ENCODE data around the gene MYO7B. TPM values are rescaled to one million over a fixed set of nuclear protein-coding genes. Genes with fewer than 3 reads are reported as not detected.
"Not testable (repeated sequence)": the region's sequence is repeated elsewhere in the genome, so short reads cannot be mapped to it uniquely, and the experiment has no call there.

Gene MYO7B
- total RNA-seq, 2 experiments from 2014 or later = 3.3 TPM; not detected in 1

GRCh38 chr2:127520424-127520823 lies 15.1 kb upstream of the MYO7B start:
- no TSS peak for BruUV-seq (replicated peaks)
- Histone ChIP-seq H3K9me3 (ENCODE audit: low read length) (no peaks in the 10 kb centered on the region), H3K9me2 (ENCODE audit: insufficient read depth, low read length) (no peaks in the 10 kb centered on the region), H3K36me3 (ENCODE audit: insufficient read depth, low read length) (peaks cover 89% of the 10 kb centered on the region), H3K4me2 (ENCODE audit: low read length) (no peak overlapping the region), H3K4me3 (ENCODE audit: low read depth, low read length, poor library complexity, severe bottlenecking) (no peak overlapping the region), H3K4me1 (ENCODE audit: insufficient read depth, low read length, poor library complexity, severe bottlenecking) (peaks cover 11% of the 10 kb centered on the region), H3K27ac (ENCODE audit: low read depth, low read length, poor library complexity, severe bottlenecking) (no peak overlapping the region), H2AFZ (ENCODE audit: low read length) (no peak overlapping the region), H4K20me1 (ENCODE audit: insufficient read depth, low read length) (peaks cover 21% of the 10 kb centered on the region; the same call in 1 of the 2 replicates), H3K79me2 (ENCODE audit: insufficient read depth, low read depth, low read length) (peaks cover 93% of the 10 kb centered on the region)
- intact Hi-C loops (cut with micrococcal nuclease; ENCODE audit: unreplicated experiment) = no loop called here
- CTCF ChIA-PET (ENCODE audit: unreplicated experiment) = no interaction called here
- no peak for TF ChIP-seq EZH2phosphoT487 (IDR thresholded peaks at IDR 0.05; ENCODE audit: borderline replicate concordance, low read depth, low read length)
- TF ChIP-seq, protein P1, sequence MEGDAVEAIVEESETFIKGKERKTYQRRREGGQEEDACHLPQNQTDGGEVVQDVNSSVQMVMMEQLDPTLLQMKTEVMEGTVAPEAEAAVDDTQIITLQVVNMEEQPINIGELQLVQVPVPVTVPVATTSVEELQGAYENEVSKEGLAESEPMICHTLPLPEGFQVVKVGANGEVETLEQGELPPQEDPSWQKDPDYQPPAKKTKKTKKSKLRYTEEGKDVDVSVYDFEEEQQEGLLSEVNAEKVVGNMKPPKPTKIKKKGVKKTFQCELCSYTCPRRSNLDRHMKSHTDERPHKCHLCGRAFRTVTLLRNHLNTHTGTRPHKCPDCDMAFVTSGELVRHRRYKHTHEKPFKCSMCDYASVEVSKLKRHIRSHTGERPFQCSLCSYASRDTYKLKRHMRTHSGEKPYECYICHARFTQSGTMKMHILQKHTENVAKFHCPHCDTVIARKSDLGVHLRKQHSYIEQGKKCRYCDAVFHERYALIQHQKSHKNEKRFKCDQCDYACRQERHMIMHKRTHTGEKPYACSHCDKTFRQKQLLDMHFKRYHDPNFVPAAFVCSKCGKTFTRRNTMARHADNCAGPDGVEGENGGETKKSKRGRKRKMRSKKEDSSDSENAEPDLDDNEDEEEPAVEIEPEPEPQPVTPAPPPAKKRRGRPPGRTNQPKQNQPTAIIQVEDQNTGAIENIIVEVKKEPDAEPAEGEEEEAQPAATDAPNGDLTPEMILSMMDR (conservative IDR thresholded peaks at IDR 0.05; ENCODE audit: low read length) = no peak
- no peak for DNase-seq (ENCODE audit: low spot score)
- POLR2A ChIA-PET = no interaction called here

- no peaks in the 10 kb centered on the region for H3K9me3 ChIP-seq (ENCODE audit: low read length)
- no peak for DNase-seq (ENCODE audit: low spot score)
- TF ChIP-seq, protein P1 (conservative IDR thresholded peaks at IDR 0.05; ENCODE audit: low read length) = no peak
- TF ChIP-seq EZH2phosphoT487 (IDR thresholded peaks at IDR 0.05; ENCODE audit: borderline replicate concordance, low read depth, low read length) = no peak
- peaks cover 21% of the 10 kb centered on the region; the same call in 1 of the 2 replicates for H4K20me1 ChIP-seq (ENCODE audit: insufficient read depth, low read length)
- no peak overlapping the region for H2AFZ ChIP-seq (ENCODE audit: low read length)
- H3K27ac ChIP-seq (ENCODE audit: low read depth, low read length, poor library complexity, severe bottlenecking) = no peak overlapping the region
- intact Hi-C loops (cut with micrococcal nuclease; ENCODE audit: unreplicated experiment) = no loop called here
- peaks cover 26% of the 10 kb centered on the region for H3K4me1 ChIP-seq (ENCODE audit: insufficient read depth, low read length, poor library complexity, severe bottlenecking)
- TSS peak; percentile 25 for BruUV-seq (replicated peaks)
- H3K4me3 ChIP-seq (ENCODE audit: low read depth, low read length, poor library complexity, severe bottlenecking) = no peak overlapping the region
- H3K4me2 ChIP-seq (ENCODE audit: low read length) = peak overlapping the region; percentile 50; the same call in 1 of the 2 replicates
- peaks cover 73% of the 10 kb centered on the region for H3K79me2 ChIP-seq (ENCODE audit: insufficient read depth, low read depth, low read length)
- ChIA-PET POLR2A (interaction anchor here (0.5 to 0.7 kb wide), 2 partner anchors 48 to 673 kb away, joined by 3 read pairs; no protein-coding TSS in a partner anchor), CTCF (ENCODE audit: unreplicated experiment) (no interaction called here)
- H3K9me2 ChIP-seq (ENCODE audit: insufficient read depth, low read length) = no peaks in the 10 kb centered on the region
- peaks cover 59% of the 10 kb centered on the region for H3K36me3 ChIP-seq (ENCODE audit: insufficient read depth, low read length)
Observed at GRCh38 chr2:127523269-127523939, 12.1 kb upstream of the MYO7B start.

GRCh38 chr2:127524198-127524834 lies 11.2 kb upstream of the MYO7B start:
- H2AFZ ChIP-seq (ENCODE audit: low read length); DNase-seq (ENCODE audit: low spot score); H3K27ac ChIP-seq (ENCODE audit: low read depth, low read length, poor library complexity, severe bottlenecking); H3K9me2 ChIP-seq (ENCODE audit: insufficient read depth, low read length); H3K4me3 ChIP-seq (ENCODE audit: low read depth, low read length, poor library complexity, severe bottlenecking); BruUV-seq (replicated peaks); intact Hi-C loops (cut with micrococcal nuclease; ENCODE audit: unreplicated experiment); CTCF ChIA-PET (ENCODE audit: unreplicated experiment); H3K9me3 ChIP-seq (ENCODE audit: low read length): not testable (repeated sequence)
- POLR2A ChIA-PET = interaction anchor here (0.6 to 0.7 kb wide), 2 partner anchors 31 to 672 kb away, joined by 3 to 6 read pairs; no protein-coding TSS in a partner anchor
- H4K20me1 ChIP-seq (ENCODE audit: insufficient read depth, low read length) = peaks cover 21% of the 10 kb centered on the region; the same call in 1 of the 2 replicates
- peaks cover 50% of the 10 kb centered on the region for H3K36me3 ChIP-seq (ENCODE audit: insufficient read depth, low read length)
- peaks cover 64% of the 10 kb centered on the region for H3K79me2 ChIP-seq (ENCODE audit: insufficient read depth, low read depth, low read length)
- H3K4me2 ChIP-seq (ENCODE audit: low read length) = peak overlapping the region; percentile 50
- peaks cover 26% of the 10 kb centered on the region for H3K4me1 ChIP-seq (ENCODE audit: insufficient read depth, low read length, poor library complexity, severe bottlenecking)
